Activated CD8-positive, alpha-beta memory T cell treated with anti-CD3 and anti-CD28 coated beads for 1 hour (primary cell): ENCODE data around the gene NDUFB11.

Experiments
- DNase-seq, 2 donors: peaks; one replicate each; pipeline ENCODE4 v3.0.0-alpha.2; 2020; ENCODE audit warnings: low read depth in 1 of 2; ENCODE audit errors: extremely low read depth in 1 of 2

Gene NDUFB11

GRCh38 chrX:47175588-47175980 is 31.1 kb upstream of the NDUFB11 start:
- no peak for DNase-seq

- DNase-seq, result no peak
These were observed 30.5 kb upstream of the NDUFB11 start for GRCh38 chrX:47174846-47175587.

- DNase-seq, result no peak
These were observed 29.9 kb upstream of the NDUFB11 start for GRCh38 chrX:47174376-47174775.

- no peak for DNase-seq
These were observed 28.7 kb upstream of the NDUFB11 start for GRCh38 chrX:47172971-47173792.

- DNase-seq, result no peak
These were observed 28.0 kb upstream of the NDUFB11 start for GRCh38 chrX:47172549-47172948.

GRCh38 chrX:47171996-47172395 is 27.5 kb upstream of the NDUFB11 start:
- DNase-seq, result no peak

- DNase-seq, result no peak
These were observed 26.6 kb upstream of the NDUFB11 start for GRCh38 chrX:47170861-47171692.

GRCh38 chrX:47169726-47170515 is 25.4 kb upstream of the NDUFB11 start:
- no peak for DNase-seq

GRCh38 chrX:47169273-47169672 is 24.8 kb upstream of the NDUFB11 start:
- DNase-seq, result no peak

- DNase-seq, result no peak
These were observed 24.1 kb upstream of the NDUFB11 start for GRCh38 chrX:47168495-47169073.

GRCh38 chrX:47166126-47166525 is 21.6 kb upstream of the NDUFB11 start:
- no peak for DNase-seq

- no peak for DNase-seq
These were observed 19.9 kb upstream of the NDUFB11 start for GRCh38 chrX:47164420-47164819.

GRCh38 chrX:47162927-47163583 is 18.6 kb upstream of the NDUFB11 start:
- no peak for DNase-seq

GRCh38 chrX:47160781-47161180 is 16.3 kb upstream of the NDUFB11 start:
- no peak for DNase-seq

- DNase-seq, result no peak
These were observed 14.3 kb upstream of the NDUFB11 start for GRCh38 chrX:47158781-47159180.

- no peak for DNase-seq
These were observed 13.6 kb upstream of the NDUFB11 start for GRCh38 chrX:47158131-47158530.

- no peak for DNase-seq
These were observed 12.4 kb upstream of the NDUFB11 start for GRCh38 chrX:47156611-47157520.

GRCh38 chrX:47151435-47151834 is 6.9 kb upstream of the NDUFB11 start:
- no peak for DNase-seq

GRCh38 chrX:47148946-47149345 is 4.4 kb upstream of the NDUFB11 start:
- no peak for DNase-seq
